WTC11 (cell line): ENCODE measurements around the gene BSPH1. TPM values are rescaled to one million over a fixed set of nuclear protein-coding genes. Genes with fewer than 3 reads are reported as not detected.

Source experiments
- ATAC-seq: fragments of 200-7000 bp; cut with Tn5 transposase; 2 replicates; pipeline ENCODE4 v1.10.0; 2021; ENCODE audit warnings: mild to moderate bottlenecking, moderate library complexity
- CTCF ChIA-PET: fragments of 300-600 bp; sonication (Branson Sonifier 250); formaldehyde crosslinking; loops from one replicate; lab custom pipeline; 2021; ENCODE audit warnings: antibody characterized with exemption; lab: Charles Lee
- POLR2A ChIA-PET: fragments of 350-600 bp; sonication (Branson Sonifier 250); formaldehyde crosslinking; loops from one replicate; lab custom pipeline; 2021; ENCODE audit warnings: antibody characterized with exemption; lab: Charles Lee
- DNase-seq: peaks from one replicate; pipeline ENCODE4 v3.0.0; 2021; ENCODE audit warnings: low spot score
- H3K27ac Mint-ChIP-seq: 2 replicates; pipeline ENCODE4 v1.8.0; 2021; ENCODE audit warnings: mixed read lengths
- H3K27me3 Mint-ChIP-seq: 2 replicates; pipeline ENCODE4 v1.8.0; 2021; ENCODE audit warnings: low read depth, mild to moderate bottlenecking, moderate library complexity, mixed read lengths
- H3K36me3 Mint-ChIP-seq: 2 replicates; pipeline ENCODE4 v1.8.0; 2021; ENCODE audit warnings: mixed read lengths
- H3K4me1 Mint-ChIP-seq: 2 replicates; pipeline ENCODE4 v1.8.0; 2022; ENCODE audit warnings: mixed read lengths
- H3K4me3 Mint-ChIP-seq: 2 replicates; pipeline ENCODE4 v1.8.0; 2021; ENCODE audit warnings: mild to moderate bottlenecking, moderate library complexity, mixed read lengths
- H3K9me3 Mint-ChIP-seq: 2 replicates; pipeline ENCODE4 v1.8.0; 2021; ENCODE audit warnings: mixed read lengths
- ATF2 ChIP-seq: sonication (generic); formaldehyde crosslinking; IDR thresholded peaks from 2 replicates; pipeline ENCODE4 v1.8.1; 2022; ENCODE audit warnings: low read depth, missing genetic modification reagents, borderline replicate concordance
- E2F1 ChIP-seq: sonication (generic); formaldehyde crosslinking; IDR thresholded peaks from 2 replicates; pipeline ENCODE4 v1.8.0; 2022; ENCODE audit warnings: mild to moderate bottlenecking, missing genetic modification reagents
- ELF4 ChIP-seq: sonication (generic); formaldehyde crosslinking; IDR thresholded peaks from 2 replicates; pipeline ENCODE4 v1.8.1; 2022; ENCODE audit warnings: low read depth, mild to moderate bottlenecking, moderate library complexity, missing genetic modification reagents
- ERG ChIP-seq: fragments of 250-450 bp; sonication (Bioruptor Pico); IDR thresholded peaks from 2 replicates; pipeline ENCODE4 v1.8.0; 2021; ENCODE audit warnings: mild to moderate bottlenecking
- ETV6 ChIP-seq: sonication (generic); formaldehyde crosslinking; IDR thresholded peaks from 2 replicates; pipeline ENCODE4 v1.8.1; 2022; ENCODE audit warnings: mild to moderate bottlenecking, missing genetic modification reagents
- HMGA2 ChIP-seq: fragments of 250-450 bp; sonication (Bioruptor Pico); IDR thresholded peaks from 2 replicates; pipeline ENCODE4 v1.4.0; 2021; ENCODE audit warnings: mild to moderate bottlenecking, moderate library complexity
- JAZF1 ChIP-seq: fragments of 250-450 bp; sonication (Bioruptor Pico); IDR thresholded peaks from 2 replicates; pipeline ENCODE4 v1.9.0; 2021; ENCODE audit warnings: moderate library complexity, mild to moderate bottlenecking, inconsistent platforms
- MXD4 ChIP-seq: fragments of 250-450 bp; sonication (Bioruptor Pico); IDR thresholded peaks from 2 replicates; pipeline ENCODE4 v1.8.0; 2021; ENCODE audit warnings: mild to moderate bottlenecking, moderate library complexity, borderline replicate concordance
- NFYB ChIP-seq: sonication (generic); formaldehyde crosslinking; conservative IDR thresholded peaks from 2 replicates; pipeline ENCODE4 v1.8.0; 2022; ENCODE audit warnings: low read depth, missing genetic modification reagents
- OVOL2 ChIP-seq: fragments of 250-450 bp; sonication (Bioruptor Pico); IDR thresholded peaks from 2 replicates; pipeline ENCODE4 v1.9.0; 2021; ENCODE audit warnings: mild to moderate bottlenecking, borderline replicate concordance
- SMAD3 ChIP-seq: sonication (generic); formaldehyde crosslinking; IDR thresholded peaks from 2 replicates; pipeline ENCODE4 v1.8.0; 2022; ENCODE audit warnings: missing genetic modification reagents, mild to moderate bottlenecking, borderline replicate concordance
- USF1 ChIP-seq: sonication (generic); formaldehyde crosslinking; IDR thresholded peaks from 2 replicates; pipeline ENCODE4 v1.8.0; 2022; ENCODE audit warnings: mild to moderate bottlenecking, missing genetic modification reagents
- ZMAT4 ChIP-seq: fragments of 250-450 bp; sonication (Bioruptor Pico); IDR thresholded peaks from 2 replicates; pipeline ENCODE4 v1.9.0; 2021; ENCODE audit warnings: mild to moderate bottlenecking
- ZNF121 ChIP-seq: sonication (generic); formaldehyde crosslinking; IDR thresholded peaks from 2 replicates; pipeline ENCODE4 v1.8.0; 2023; ENCODE audit warnings: missing genetic modification reagents
- ZNF138 ChIP-seq: sonication (generic); formaldehyde crosslinking; conservative IDR thresholded peaks from 2 replicates; pipeline ENCODE4 v1.8.1; 2022; ENCODE audit warnings: mild to moderate bottlenecking, moderate library complexity, missing genetic modification reagents
- ZNF425 ChIP-seq: fragments of 250-450 bp; sonication (Bioruptor Pico); conservative IDR thresholded peaks from 2 replicates; pipeline ENCODE4 v1.9.0; 2021; ENCODE audit warnings: mild to moderate bottlenecking
- ZNF671 ChIP-seq: fragments of 250-450 bp; sonication (Bioruptor Pico); IDR thresholded peaks from 2 replicates; pipeline ENCODE4 v1.8.0; 2021; ENCODE audit warnings: mild to moderate bottlenecking
- total RNA-seq: library from RNA; stranded (reverse); gene quantifications from 3 replicates; pipeline ENCODE4 v1.2.3, GENCODE V29; 2021

Gene BSPH1
- total RNA-seq, 1 experiment from 2014 or later, result not detected

GRCh38 chr19:48033604-48034003, 41.6 kb upstream of the BSPH1 start (continued):
- no peak for TF ChIP-seq NFYB (CRISPR knock-in tag)
- no peak for TF ChIP-seq ZNF671
- TF ChIP-seq ERG (CRISPR knock-in tag), result no peak
- TF ChIP-seq, all 79 proteins: peak for 0

- Mint-ChIP-seq H3K4me1 (peaks cover 6% of the 10 kb centered on the region), H3K9me3 (peaks cover 11% of the 10 kb centered on the region), H3K27ac (no peak overlapping the region), H3K4me3 (no peak overlapping the region), H3K27me3 (peaks cover 10% of the 10 kb centered on the region; the same call in 1 of the 2 replicates), H3K36me3 (no peaks in the 10 kb centered on the region)
- DNase-seq (no peak), ATAC-seq (no peak)
- ChIA-PET CTCF (no interaction called here), POLR2A (no interaction called here)
- TF ChIP-seq ZNF425 (CRISPR knock-in tag) (no peak), ETV6 (CRISPR knock-in tag) (no peak), ZMAT4 (CRISPR knock-in tag) (no peak)
Measured at GRCh38 chr19:48030073-48030472, 38.1 kb upstream of the BSPH1 start.

GRCh38 chr19:48029431-48029830, 37.5 kb upstream of the BSPH1 start:
- no peak overlapping the region for H3K27ac Mint-ChIP-seq
- H3K4me3 Mint-ChIP-seq, result no peak overlapping the region
- CTCF ChIA-PET, result interaction anchor here (0.8 kb wide), 1 partner anchor 32 kb away, joined by 3 read pairs; no protein-coding TSS in a partner anchor
- no peaks in the 10 kb centered on the region for H3K36me3 Mint-ChIP-seq
- peaks cover 10% of the 10 kb centered on the region; the same call in 1 of the 2 replicates for H3K27me3 Mint-ChIP-seq
- H3K4me1 Mint-ChIP-seq, result peaks cover 11% of the 10 kb centered on the region
- TF ChIP-seq MXD4, result no peak
- no peak for TF ChIP-seq ERG (CRISPR knock-in tag)
- TF ChIP-seq USF1 (CRISPR knock-in tag), result no peak
- no peak for TF ChIP-seq OVOL2 (CRISPR knock-in tag)
- no peak for TF ChIP-seq ZNF138 (CRISPR knock-in tag)
- no peak for TF ChIP-seq JAZF1
- TF ChIP-seq HMGA2 (CRISPR knock-in tag), result no peak
- no peak for TF ChIP-seq E2F1
- TF ChIP-seq ATF2, result no peak
- no peak for TF ChIP-seq SMAD3 (CRISPR knock-in tag)
- no peak for TF ChIP-seq ZNF121
- TF ChIP-seq ELF4 (CRISPR knock-in tag), result no peak
- TF ChIP-seq NFYB (CRISPR knock-in tag), result no peak
- TF ChIP-seq, all 79 proteins: peak for 0
- POLR2A ChIA-PET, result no interaction called here
- ATAC-seq (no peak), DNase-seq (no peak)
- H3K9me3 Mint-ChIP-seq, result peaks cover 11% of the 10 kb centered on the region
